Testis (tissue), 2 donors: ENCODE data around the gene NDUFAF7.

Experiments
- CTCF ChIP-seq, 3 experiments: fragments of 450-650 bp in 2 of 3; fragments of 200-600 bp in 1 of 3; sonication (generic) in 1 of 3; IDR thresholded peaks; one replicate each; pipeline ENCODE4 v1.5.1; 2016 to 2019; ENCODE audit warnings: antibody characterized with exemption in 3 of 3, mild to moderate bottlenecking in 2 of 3, moderate library complexity in 1 of 3
- POLR2A ChIP-seq: fragments of 450-650 bp; IDR thresholded peaks from one replicate; pipeline ENCODE4 v1.6.1; 2017; ENCODE audit warnings: antibody characterized with exemption, mild to moderate bottlenecking, moderate library complexity

DNA sequence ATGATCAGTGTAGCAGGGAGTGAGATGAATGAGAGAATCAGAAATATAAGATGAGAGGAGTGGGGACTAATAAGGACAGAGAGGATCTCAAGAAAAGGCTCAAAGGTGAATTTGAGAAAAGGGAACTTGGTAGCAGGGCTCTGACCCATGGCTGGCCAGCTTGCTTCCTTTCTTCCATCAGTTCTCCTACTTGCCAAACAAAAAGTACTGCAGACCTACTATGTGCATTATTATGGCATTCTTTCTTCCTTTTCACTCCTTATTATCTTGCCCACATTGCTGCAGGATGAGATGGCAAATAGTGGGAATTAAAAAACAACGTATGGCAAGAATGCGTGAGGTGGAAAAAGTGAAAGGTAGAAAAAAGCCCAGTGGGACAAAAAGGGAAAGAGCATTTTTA lies 60.2 kb downstream of the NDUFAF7 start:
- TF ChIP-seq CTCF (IDR thresholded peaks at IDR 0.05) (no peak), POLR2A (no peak)
